Glomerular endothelial cell (primary cell): ENCODE measurements around the gene SLC44A1. TPM values are rescaled to one million over a fixed set of nuclear protein-coding genes. Genes with fewer than 3 reads are reported as not detected.

Experiments used
- DNase-seq: peaks from one replicate; pipeline ENCODE4 v3.0.0-alpha.2; 2011; ENCODE audit warnings: low read depth, low spot score; ENCODE audit errors: extremely low read depth
- total RNA-seq: library from RNA; depleted of rRNA; stranded (reverse); fragments of >200 nt; gene quantifications from 2 replicates; pipeline ENCODE4 v1.2.3, GENCODE V29; 2015

Gene SLC44A1
- total RNA-seq, 1 donor from 2014 or later, result 20.3 TPM

DNA sequence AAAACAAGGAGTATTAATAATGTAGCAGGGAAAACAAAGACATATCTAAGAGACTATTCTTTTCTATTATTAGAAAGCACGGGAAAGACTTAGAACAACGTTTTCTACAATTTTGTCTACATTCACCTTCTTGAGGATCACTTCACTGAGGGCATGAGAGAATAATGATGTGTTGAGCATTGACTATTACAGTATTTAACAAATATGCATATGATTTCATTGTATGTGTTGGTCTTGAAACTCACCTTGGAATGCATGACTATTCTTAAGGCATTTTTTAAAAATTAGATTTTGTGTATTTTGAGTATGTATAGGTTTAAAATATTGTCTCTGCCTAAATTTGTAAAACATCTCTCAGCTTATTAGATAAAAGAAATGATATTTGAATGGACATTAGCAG lies 204.6 kb downstream of the SLC44A1 start:
- DNase-seq, result no peak

DNA sequence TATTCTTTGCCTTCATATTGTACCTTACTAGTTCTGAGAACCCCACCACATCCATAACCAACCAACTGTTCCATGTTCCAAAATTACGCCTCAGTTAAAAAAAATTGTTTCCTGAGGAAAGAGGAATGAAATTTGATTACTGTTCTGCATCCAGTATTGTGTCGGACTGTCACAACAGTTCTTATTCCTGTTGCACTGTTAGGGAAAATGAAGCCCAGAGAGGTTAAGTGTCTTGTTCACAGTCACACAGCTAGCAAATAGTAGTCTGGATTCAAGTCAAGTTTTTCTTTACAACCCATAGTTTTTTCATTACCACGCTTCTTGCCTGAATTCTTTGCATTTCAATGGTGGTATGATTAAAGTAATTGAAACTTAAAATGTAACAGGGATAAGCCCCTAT lies 207.7 kb downstream of the SLC44A1 start:
- DNase-seq, result no peak

DNA sequence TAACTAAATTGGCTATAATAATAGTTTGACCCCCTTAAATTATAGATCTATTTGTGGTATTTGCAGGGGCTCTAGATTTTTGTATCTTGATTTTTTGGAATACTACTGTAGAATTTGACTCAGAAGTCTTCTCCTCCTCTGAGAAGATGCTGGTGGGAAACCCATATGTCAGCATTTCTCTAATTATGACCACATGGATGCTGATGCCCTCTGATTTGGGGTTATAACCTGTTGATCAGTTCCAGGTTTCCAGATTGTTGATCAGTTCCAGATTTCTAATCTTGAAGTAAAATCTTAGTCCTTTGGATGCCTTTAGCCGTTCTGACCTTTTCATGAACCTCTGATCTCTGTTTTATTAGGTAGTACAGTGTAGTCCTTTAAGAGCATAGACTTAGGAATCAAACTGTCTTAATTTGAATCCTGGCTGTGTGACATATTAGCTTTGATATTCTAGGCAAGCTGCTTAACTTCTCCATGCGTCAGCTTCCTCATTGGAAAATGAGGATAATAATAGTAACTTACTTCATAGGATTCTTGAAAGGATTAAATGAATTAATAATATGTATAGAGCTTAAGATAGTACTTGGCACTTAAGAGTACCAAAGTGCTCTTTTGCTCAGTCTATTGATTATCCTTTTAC lies 211.5 kb downstream of the SLC44A1 start:
- DNase-seq, result no peak

DNA sequence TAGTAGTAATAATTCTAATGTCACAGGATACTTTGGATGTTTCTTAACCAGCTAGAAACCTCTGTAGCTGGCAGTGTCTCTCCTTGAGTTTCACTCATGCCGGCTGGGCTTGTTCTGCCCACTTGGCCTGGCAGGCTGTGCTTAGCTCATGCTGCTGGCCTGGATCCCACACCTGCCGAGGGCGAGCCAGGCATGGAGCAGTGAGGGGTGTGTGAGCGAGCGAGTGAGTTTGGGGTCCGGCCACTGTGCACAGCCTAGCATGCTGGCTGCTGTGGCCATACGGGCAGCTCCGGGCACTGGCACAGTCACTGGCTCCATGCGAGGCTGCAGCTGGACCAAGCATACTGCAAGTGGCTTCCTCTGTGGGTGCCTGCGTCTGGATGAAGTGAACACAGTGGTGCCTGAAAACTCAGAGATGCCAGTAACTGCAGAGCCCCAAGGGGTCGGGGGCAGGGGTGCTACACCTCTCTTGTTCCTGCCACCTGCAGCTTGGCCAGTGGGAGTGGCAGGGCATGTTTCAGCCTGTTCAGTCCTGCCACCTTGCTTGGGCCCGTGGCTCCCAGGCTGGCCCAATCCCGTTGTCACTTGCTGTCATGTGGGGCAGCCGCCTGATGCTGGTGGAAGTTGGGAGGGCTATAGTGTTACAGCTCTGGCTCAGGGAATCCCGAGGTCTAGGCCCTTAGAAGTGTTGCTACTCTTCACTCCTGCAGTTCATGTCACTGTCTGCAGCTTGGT lies 213.3 kb downstream of the SLC44A1 start:
- no peak for DNase-seq

DNA sequence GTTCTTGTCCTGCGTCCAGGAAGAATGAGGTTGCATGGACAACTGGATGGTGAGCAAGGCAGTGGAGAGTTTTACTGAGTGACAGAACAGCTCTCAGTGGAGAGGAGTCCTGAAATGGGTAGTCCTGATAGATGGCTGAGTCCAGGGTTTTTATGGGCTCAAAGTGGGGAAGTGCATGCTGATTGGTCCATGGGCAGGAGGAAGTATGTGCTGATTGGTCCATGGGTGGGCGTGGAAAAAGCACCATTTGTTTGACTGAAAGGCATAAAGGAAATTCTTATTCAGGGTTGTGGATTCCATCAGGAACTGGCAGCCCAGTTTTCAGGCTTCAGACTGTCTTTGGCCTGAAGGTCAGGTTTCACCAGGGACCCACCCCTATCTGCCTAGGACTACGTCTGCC lies 214.0 kb downstream of the SLC44A1 start:
- DNase-seq, result no peak

DNA sequence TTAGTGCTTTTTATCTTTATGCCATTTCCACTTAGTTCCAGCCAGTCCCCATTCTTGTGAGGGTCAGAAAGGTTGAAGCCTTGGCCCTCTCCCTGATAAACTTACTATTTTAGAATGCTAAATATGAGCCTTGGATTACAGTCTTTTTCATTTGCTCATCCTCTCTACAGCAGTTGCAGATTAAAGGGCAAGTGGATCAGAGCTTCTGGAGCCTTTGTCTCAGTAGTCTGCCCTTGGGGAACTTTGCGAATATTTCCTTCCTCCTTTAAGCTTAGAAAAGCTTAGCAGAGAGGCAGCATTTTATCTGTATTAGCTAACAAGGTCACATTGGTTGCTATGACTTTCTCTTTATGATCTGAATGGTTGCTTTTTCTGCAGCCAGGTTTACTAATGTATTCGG lies 214.9 kb downstream of the SLC44A1 start:
- no peak for DNase-seq

DNA sequence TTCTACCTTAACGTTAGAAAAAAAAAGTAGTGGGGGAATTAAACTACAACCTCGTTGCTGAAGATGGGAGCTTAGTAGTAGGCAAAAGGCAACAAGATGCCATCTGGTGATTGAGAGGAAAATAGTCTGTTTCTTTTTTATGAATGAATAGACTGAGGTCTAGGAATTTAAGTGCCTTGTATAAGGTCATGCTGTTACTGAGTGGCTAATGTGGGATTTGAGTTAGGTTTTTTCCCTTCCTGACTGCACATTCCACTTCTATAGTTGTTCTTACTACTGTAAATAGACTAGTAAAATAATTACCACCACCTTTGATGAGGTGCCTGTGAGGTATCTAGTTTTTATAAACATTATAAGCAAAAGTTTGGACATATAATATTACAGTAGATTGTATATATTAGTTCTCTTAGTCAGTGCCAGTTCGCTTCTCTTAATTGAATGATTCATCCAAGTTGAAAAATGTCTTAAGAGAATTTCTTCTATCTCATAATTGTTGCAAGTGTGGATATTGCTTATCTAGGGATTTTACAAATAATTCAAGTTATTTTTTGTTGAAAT lies 222.5 kb downstream of the SLC44A1 start:
- DNase-seq, result no peak

DNA sequence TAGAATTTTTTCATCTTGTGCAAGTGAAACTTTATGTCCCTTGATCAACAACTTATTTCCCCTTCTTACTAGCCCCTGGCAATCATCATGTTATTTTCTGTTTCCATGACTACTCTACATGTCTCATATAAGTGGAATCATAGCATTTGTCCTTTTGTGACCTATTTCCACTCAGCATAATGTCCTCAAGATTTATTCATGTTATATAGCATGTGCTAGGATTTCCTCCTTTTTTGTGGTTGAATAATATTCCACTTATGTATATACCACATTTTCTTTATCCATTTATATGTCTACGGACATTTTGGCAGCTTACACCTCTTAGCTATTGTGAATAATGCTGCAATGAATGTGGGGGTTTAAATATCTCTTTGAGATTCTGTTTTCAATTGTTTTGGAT lies 224.4 kb downstream of the SLC44A1 start:
- no peak for DNase-seq

DNA sequence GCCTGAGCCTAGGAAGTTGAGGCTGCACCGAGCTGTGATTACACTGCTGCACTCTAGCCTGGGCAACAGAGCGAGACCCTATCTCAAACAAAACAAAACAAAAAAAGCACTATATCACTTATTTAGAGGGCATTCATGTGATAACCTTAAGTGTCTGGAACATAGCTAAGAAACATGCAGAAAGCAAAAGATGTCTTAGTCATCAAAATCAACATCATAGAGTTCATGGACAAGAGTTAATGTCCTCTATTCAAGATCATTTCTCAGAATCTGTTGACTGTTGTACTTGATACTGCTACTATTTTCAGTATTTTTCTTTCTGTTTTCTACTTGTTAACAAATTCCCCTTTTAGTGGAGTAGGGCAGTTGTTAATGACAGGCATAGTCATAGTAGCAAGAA lies 228.8 kb downstream of the SLC44A1 start:
- no peak for DNase-seq

DNA sequence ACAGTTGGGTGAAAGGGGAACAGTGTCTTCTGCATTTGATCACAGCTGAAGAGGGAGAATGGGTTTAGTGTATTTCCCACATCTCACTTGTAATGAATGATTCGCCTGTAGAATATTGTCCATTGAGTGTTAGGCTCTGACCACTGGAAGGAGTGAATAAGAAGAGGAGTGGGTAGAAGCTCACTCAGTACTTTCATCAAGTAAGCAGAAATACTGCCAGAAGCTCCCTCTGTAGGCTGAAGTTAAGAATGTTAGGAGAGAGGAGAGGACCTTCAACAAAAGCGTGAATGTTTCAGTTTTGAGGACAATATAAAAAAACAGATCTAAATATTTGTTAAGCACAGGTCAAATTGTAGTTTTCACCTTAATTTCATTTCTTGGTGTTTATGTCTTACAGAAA lies 230.9 kb downstream of the SLC44A1 start:
- no peak for DNase-seq

DNA sequence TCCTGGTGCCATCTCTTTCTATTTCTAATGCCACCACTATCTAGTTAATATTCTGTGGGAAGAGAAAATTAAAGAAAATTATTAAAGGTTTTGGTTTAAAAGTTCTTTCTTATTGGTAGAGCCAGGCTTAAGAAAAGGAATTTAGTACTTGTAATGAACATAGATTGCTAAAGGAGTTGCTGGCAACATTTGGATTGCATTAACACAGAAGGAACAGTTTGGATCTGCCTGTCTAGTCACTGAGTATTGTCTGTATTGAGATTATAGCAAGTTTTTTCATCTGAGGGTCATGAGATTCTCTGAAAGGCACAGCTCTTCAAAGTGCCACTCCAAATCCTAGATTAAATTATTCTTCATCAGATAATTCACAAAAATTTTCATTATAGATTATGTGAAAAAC lies 235.4 kb downstream of the SLC44A1 start:
- no peak for DNase-seq

DNA sequence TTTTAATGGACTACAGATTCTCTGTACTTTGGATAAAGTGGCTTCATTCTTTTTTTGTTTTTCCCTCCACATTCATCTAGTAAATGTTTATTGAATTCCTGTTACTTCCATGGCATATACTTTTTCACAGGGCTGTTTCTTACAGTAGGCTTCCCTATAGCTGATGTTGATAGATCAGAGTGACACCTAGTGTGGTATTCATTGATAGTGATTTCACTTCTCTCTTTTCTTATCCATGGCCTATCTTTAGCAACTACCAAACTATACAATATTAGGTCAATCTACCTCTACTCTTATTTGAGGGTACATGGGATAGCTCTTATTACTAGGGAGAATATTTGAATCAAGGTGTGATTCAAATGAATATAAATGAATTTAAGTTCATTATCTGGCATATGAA lies 239.2 kb downstream of the SLC44A1 start:
- no peak for DNase-seq

DNA sequence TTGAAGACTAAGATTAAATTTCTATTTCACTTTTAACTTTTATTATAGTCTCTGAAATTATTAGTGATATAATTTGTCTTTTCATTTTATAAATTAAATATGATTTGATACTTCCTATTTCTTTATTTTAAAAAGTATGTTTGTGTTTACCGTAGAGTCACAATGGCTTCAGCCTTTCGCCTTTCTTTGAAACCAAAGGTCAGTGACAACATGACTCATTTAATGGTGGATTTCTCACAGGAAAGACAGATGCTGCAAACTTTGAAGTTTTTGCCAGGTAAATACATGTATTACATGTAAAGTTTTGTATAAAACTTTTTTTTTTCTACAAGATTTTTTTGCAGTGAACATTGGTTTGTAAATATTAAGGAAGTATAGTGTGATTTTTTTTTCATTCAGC lies 239.8 kb downstream of the SLC44A1 start:
- no peak for DNase-seq

DNA sequence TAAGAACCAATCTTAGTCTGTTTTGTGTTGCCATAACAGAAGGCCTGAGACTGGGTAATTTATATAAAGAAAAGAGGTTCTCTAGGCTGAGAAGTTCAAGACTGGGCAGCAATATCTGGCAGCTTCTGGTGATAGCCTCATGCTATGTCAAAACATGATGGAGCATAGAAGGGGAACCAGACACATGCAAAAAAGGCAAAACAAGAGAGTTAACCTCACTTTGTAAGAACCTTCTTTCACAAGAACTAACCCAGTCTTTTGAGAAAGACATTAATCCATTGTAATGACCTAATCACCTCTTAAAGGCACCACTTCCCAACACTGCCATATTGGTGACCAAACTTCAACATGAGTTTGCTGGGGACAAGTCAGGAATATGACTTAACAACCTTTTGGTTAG lies 240.7 kb downstream of the SLC44A1 start:
- no peak for DNase-seq

Other genes with a start within 250 kb of the SLC44A1 start
- 1.9 and 4.5 TPM in 2 replicates for gene FSD1L, start 203.4 kb downstream of the SLC44A1 start, total RNA-seq